Embryonic facial prominence (tissue), 1 donor: ENCODE data around the gene MED7.

Source experiments
- DNase-seq: peaks from one replicate; pipeline ENCODE4 v3.0.0-alpha.2; 2016; ENCODE audit errors: extremely low spot score

MED7 gene

GRCh38 chr5:157106630-157107461, 35.8 kb downstream of the MED7 start:
- no peak for DNase-seq

- no peak for DNase-seq
These were observed 42.5 kb downstream of the MED7 start for GRCh38 chr5:157100140-157100679.

GRCh38 chr5:157088342-157088990, 54.2 kb downstream of the MED7 start:
- DNase-seq = no peak
